Globus pallidus (tissue), 1 donor: ENCODE results near the gene LRRN4CL.
A peak's percentile ranks its signal among the peaks of the same experiment; 100 is the strongest.
"Not testable (repeated sequence)": the region's sequence is repeated elsewhere in the genome, so short reads cannot be mapped to it uniquely, and the experiment has no call there.

Experiments
- DNase-seq: peaks from one replicate; pipeline ENCODE4 v3.0.0-alpha.2; 2015; ENCODE audit warnings: low spot score

LRRN4CL gene

DNA sequence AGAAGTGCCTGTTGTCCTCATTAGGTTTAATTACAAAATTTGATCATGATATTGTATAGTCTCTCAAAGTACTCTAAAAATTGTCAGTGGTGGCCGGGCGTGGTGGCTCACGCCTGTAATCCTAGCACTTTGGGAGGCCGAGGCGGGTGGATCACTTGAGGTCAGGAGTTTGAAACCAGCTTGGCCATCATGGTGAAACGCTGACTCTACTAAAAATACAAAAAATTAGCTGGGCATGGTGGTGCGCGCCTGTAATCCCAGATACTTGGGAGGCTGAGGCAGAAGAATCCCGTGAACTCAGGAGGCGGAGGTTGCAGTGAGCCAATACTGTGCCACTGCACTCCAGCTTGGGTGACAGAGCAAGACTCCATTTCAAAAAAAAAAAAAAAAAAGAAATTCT, 13.9 kb downstream of the LRRN4CL start:
- not testable (repeated sequence) for DNase-seq

DNA sequence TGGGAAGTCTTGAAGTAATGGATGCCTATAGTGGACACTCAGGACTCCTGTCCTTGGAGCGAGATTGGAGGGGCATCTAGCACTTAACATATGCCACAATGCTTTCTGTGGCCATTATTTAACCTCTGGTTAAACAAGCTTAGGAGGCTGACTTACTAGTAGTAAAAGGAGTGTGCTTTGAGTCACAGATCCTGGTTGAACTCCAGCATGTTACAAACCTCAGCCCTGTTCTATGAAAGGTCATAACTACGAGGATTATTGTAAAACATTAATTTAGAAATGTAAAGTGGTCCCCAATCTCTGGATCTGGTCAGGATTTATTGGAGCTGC, 16.2 kb downstream of the LRRN4CL start:
- no peak for DNase-seq

DNA sequence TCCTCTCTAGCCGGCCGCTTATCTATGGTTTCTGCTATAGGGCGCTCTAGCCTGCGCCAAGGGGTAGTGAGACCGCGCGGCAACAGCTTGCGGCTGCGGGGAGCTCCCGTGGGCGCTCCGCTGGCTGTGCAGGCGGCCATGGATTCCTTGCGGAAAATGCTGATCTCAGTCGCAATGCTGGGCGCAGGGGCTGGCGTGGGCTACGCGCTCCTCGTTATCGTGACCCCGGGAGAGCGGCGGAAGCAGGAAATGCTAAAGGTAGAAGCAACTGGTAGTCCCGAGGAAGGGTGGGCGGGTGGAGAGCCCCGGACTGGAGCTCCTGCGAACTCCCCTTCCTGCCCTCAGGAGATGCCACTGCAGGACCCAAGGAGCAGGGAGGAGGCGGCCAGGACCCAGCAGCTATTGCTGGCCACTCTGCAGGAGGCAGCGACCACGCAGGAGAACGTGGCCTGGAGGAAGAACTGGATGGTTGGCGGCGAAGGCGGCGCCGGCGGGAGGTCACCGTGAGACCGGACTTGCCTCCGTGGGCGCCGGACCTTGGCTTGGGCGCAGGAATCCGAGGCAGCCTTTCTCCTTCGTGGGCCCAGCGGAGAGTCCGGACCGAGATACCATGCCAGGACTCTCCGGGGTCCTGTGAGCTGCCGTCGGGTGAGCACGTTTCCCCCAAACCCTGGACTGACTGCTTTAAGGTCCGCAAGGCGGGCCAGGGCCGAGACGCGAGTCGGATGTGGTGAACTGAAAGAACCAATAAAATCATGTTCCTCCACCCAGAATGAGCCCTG, 17.5 kb downstream of the LRRN4CL start, which contains the start of the genes LBHD1 and UQCC3:
Gene LBHD1 (minus strand): TSS at position 660 of the 782 bp plus-strand sequence. CDS start 2,236 bp downstream, outside the sequence.
Gene UQCC3 (plus strand): TSS at position 66 of the 782 bp plus-strand sequence. CDS start 73 bp downstream, at position 139.
- peak; percentile 86 for DNase-seq

- no peak for DNase-seq
Measured at GRCh38 chr11:62671236-62671607, 18.1 kb downstream of the LRRN4CL start.

GRCh38 chr11:62669420-62670161, 19.7 kb downstream of the LRRN4CL start:
- DNase-seq, result no peak

DNA sequence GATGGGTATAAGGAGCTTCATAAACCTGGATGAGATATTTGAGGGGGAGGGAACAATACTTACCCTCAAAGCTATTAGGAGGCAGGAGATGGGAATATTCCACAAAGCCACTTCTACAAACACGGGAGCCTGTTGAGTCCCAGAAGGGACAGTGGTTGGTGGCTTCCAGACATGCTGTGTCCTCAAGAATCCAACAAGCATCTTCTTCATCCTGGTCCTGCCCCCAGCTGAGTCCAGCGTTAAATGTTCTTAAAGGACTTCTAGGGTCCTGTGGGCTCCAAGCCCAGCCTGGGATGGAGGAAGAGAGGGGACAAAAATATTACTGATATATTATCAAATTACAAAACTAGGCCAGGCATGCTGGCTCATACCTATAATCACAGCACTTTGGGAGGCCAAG, 21.9 kb downstream of the LRRN4CL start:
- DNase-seq, result no peak

- DNase-seq, result no peak
Measured at GRCh38 chr11:62666259-62666926, 22.9 kb downstream of the LRRN4CL start.

DNA sequence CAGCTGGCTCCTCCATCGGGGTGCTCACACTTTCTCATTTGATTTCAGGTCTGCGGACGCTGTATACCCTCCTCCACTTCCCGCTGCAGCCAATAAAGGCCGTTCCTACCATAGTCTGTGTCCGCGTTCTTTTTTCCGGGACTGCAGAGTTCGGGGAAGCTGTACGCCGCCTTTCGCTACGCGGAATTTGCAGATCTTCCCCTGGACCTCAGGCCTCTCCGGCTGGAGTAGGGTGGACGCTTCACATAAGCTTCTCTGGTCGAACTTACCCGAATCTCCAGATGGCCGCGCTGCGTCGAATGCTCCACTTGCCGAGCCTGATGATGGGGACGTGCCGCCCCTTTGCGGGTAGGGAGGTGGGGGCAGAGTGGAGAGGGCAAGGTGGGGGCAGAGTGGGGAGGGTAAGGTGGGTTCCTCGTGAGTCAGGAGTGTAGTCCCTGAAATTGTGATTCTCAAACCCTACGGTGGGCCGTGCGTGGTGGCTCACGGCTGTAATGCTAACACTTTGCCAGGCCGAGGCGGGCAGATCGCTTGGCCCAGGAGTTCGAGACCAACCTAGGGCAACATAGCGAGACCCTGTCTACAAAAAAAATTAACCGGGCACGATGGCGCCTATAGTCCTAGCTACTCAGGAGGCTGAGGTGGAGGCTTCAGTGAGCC, 23.6 kb downstream of the LRRN4CL start:
- no peak for DNase-seq

- peak; percentile 93 for DNase-seq
Measured at GRCh38 chr11:62665075-62665598, 24.2 kb downstream of the LRRN4CL start, which contains the start of the genes C11orf98 and CSKMT. Gene C11orf98, minus strand, starts transcription at chr11:62665210. Its CDS starts 41 bp downstream, at chr11:62665169. Gene CSKMT, plus strand, starts transcription at chr11:62665312. Its CDS starts 568 bp downstream, at chr11:62665880.

DNA sequence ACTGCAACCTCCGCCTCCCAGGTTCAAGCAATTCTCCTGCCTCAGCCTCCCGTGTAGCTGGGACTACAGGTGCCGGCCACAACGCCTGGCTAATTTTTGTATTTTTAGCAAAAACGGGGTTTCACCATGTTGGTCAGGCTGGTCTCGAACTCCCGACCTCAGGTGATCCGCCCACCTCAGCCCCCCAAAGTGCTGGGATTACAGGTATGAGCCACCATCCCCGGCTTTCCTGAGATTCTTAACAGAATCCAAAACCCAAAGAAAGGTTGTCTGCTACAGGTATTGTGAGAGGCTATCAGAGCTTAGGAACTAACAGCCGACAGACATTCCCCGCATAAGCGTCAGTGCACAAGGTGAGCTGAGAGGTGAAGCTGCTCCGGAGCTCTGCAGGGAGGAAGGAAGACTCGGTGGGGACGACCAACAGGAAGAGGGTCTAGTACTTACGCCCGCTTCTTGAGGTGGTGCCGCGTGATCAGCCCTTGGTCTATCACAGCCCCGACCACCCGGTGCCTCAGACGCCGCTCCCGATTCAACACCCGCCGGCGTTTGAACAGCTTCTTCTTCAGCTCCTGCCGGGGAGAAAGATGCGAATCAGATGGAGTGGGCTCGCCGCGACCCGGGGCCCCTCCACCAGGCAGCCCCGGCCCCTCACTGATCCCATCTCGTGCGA, 24.8 kb downstream of the LRRN4CL start:
- no peak for DNase-seq

GRCh38 chr11:62656796-62657429, 32.4 kb downstream of the LRRN4CL start:
- DNase-seq, result no peak

DNA sequence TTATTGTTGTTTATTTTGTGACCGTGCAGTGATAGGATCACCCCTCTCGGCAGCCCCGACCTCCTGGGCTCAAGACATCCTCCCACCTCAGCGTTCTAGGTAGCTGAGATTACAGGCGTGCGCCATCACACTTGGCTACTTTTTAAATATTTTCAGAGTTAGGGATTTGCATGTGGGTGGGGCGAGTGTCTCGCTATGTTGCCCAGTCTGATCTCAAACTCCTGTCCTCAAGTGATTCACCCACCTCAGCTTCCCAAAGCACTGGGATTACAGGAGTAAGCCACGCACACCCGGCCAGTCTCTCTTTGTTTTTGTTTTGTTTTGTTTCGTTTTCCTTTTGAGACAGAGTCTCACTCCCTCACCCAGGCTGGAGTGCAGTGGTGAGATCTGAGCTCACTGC, 35.0 kb downstream of the LRRN4CL start:
- no peak for DNase-seq

GRCh38 chr11:62652161-62653006, 36.9 kb downstream of the LRRN4CL start:
- DNase-seq, result no peak

GRCh38 chr11:62650283-62650682, 39.0 kb downstream of the LRRN4CL start:
- DNase-seq, result not testable (repeated sequence)

DNA sequence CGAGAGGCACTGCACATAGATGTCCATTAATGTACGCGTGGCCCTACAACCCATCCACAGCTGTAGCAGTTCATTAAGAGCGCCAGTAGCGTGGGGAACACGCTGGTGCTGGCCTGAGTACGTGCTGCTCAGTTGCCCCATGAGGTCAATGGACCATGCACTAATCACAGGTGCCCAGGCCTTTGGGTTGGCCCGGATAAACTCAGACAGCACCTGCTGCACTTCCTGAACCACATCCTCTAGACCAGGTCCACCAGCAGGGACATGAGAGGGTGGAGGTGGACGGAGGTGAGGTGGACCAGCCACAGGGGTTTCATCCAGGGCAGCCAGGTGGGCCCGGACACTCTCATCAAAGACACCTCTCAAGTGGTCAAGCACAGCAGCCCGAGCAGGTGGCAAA, 39.8 kb downstream of the LRRN4CL start:
- no peak for DNase-seq

GRCh38 chr11:62648967-62649364, 40.4 kb downstream of the LRRN4CL start:
- no peak for DNase-seq

DNA sequence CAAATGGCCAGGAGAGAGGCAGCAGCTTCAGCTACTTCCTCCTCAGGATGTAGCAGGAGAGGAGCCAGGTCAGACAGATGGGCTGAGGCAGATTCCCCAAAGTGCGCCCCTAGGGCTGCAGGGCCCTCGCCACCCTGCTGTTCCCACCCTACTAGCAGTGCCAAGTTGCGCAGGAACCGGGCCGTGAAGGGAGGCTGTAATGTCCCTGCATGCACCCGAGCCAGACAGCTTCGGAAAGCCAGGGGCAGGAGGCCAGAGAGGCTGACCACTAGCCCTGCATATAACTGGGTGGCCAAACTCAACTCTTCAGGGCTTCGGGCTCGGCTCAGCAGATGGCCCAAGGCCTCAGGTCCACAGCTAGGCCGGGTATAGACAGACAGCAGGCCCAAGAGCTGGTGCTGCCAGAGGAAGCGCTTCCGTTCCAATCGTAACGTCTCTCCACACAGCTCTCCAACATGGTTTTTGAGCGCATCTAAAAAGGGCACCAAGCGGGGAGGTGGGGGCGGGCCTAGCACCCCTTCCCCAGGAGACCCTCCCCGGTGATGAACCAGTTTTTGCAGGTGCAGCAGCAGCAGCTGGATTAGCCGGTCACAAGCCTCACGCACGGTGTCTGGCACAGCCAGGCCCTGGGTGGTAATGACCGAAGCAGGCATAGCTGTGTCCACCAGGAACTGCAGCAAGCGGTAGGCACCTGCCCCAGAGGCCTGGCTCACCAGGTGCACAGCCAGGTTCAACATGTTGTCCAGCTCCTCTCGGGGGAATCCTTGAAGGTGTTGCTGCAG, 41.0 kb downstream of the LRRN4CL start:
- no peak for DNase-seq

- no peak for DNase-seq
Measured at GRCh38 chr11:62647609-62648005, 41.7 kb downstream of the LRRN4CL start.
